ENCODE measurements around the gene SCT.

SCT gene

GRCh38 chr11:619628-620050 lies 7.3 kb downstream of the SCT start:
- Histone ChIP-seq H3K36me3 (replicated peaks; ENCODE audit: low read depth, low read length) (no peaks in the 10 kb centered on the region), H3K4me2 (ENCODE audit: low read length) (no peak overlapping the region), H3K9me3 (ENCODE audit: insufficient read depth, low read length) (no peaks in the 10 kb centered on the region), H3K27me3 (ENCODE audit: low read depth, low read length) (no peaks in the 10 kb centered on the region), H3K4me1 (ENCODE audit: low read length) (peaks cover 18% of the 10 kb centered on the region), H3K4me3 (ENCODE audit: low read length) (no peak overlapping the region), H4K20me1 (ENCODE audit: insufficient read depth, low read length) (no peaks in the 10 kb centered on the region), H3K9ac (ENCODE audit: low read length) (no peak overlapping the region), H3K27ac (ENCODE audit: low read length) (no peak overlapping the region), H2AFZ (ENCODE audit: low read depth, low read length) (no peak overlapping the region), H3K79me2 (ENCODE audit: low read length) (peaks cover 5% of the 10 kb centered on the region; the same call in 1 of the 2 replicates)
- no peak for TF ChIP-seq EZH2phosphoT487 (IDR thresholded peaks at IDR 0.05; ENCODE audit: low read depth)
- TF ChIP-seq CTCF (IDR thresholded peaks at IDR 0.05; ENCODE audit: low read depth, low read length), result no peak

- Histone ChIP-seq H4K20me1 (ENCODE audit: insufficient read depth, low read length) (0 out of 2 replicates have a peak, but pooled peaks cover 2% of the 10 kb centered on the region), H3K9ac (ENCODE audit: low read length) (no peak overlapping the region)
Observed at GRCh38 chr11:618856-619627, 7.9 kb downstream of the SCT start.

GRCh38 chr11:617912-618682 lies 8.9 kb downstream of the SCT start:
- Histone ChIP-seq H3K4me1 (ENCODE audit: low read length) (peaks cover 20% of the 10 kb centered on the region), H2AFZ (ENCODE audit: low read depth, low read length) (no peak overlapping the region), H3K36me3 (replicated peaks; ENCODE audit: low read depth, low read length) (peaks cover 3% of the 10 kb centered on the region), H3K9me3 (ENCODE audit: insufficient read depth, low read length) (no peaks in the 10 kb centered on the region), H3K27me3 (ENCODE audit: low read depth, low read length) (no peaks in the 10 kb centered on the region), H3K9ac (ENCODE audit: low read length) (no peak overlapping the region), H4K20me1 (ENCODE audit: insufficient read depth, low read length) (peaks cover 10% of the 10 kb centered on the region), H3K4me2 (ENCODE audit: low read length) (no peak overlapping the region), H3K27ac (ENCODE audit: low read length) (no peak overlapping the region), H3K79me2 (ENCODE audit: low read length) (peaks cover 5% of the 10 kb centered on the region; the same call in 1 of the 2 replicates), H3K4me3 (ENCODE audit: low read length) (no peak overlapping the region)
- no peak for TF ChIP-seq EZH2phosphoT487 (IDR thresholded peaks at IDR 0.05; ENCODE audit: low read depth)
- no peak for TF ChIP-seq CTCF (IDR thresholded peaks at IDR 0.05; ENCODE audit: low read depth, low read length)

More at GRCh38 chr11:618856-619627, 7.9 kb downstream of the SCT start:
- peaks cover 5% of the 10 kb centered on the region; the same call in 1 of the 2 replicates for H3K79me2 ChIP-seq (ENCODE audit: low read length)
- H3K36me3 ChIP-seq (replicated peaks; ENCODE audit: low read depth, low read length), result no peaks in the 10 kb centered on the region
- no peaks in the 10 kb centered on the region for H3K9me3 ChIP-seq (ENCODE audit: insufficient read depth, low read length)
- no peak overlapping the region for H2AFZ ChIP-seq (ENCODE audit: low read depth, low read length)
- TF ChIP-seq CTCF (IDR thresholded peaks at IDR 0.05; ENCODE audit: low read depth, low read length), result no peak
- TF ChIP-seq EZH2phosphoT487 (IDR thresholded peaks at IDR 0.05; ENCODE audit: low read depth), result no peak
- H3K4me3 ChIP-seq (ENCODE audit: low read length), result no peak overlapping the region
- H3K27me3 ChIP-seq (ENCODE audit: low read depth, low read length), result no peaks in the 10 kb centered on the region
- no peak overlapping the region for H3K4me2 ChIP-seq (ENCODE audit: low read length)
- no peak overlapping the region for H3K27ac ChIP-seq (ENCODE audit: low read length)
- H3K4me1 ChIP-seq (ENCODE audit: low read length), result peaks cover 20% of the 10 kb centered on the region

Data from OCI-LY3 (cell line).